HepG2 (cell line): ENCODE data around the gene B4GALT5. TPM values are rescaled to one million over a fixed set of nuclear protein-coding genes. Genes with fewer than 3 reads are reported as not detected.

Source experiments
- CEBPG ChIP-seq: IDR thresholded peaks from 2 replicates; pipeline ENCODE4 v1.6.1; 2016
- FIP1L1 ChIP-seq: fragments of 200-400 bp; formaldehyde crosslinking; IDR thresholded peaks from 2 replicates; pipeline ENCODE4 v1.6.1; 2018; ENCODE audit warnings: low read depth, mild to moderate bottlenecking, low read length, moderate library complexity, borderline replicate concordance; ENCODE audit not compliant: insufficient read depth
- HNRNPL ChIP-seq: fragments of 200-400 bp; formaldehyde crosslinking; IDR thresholded peaks from 2 replicates; pipeline ENCODE4 v1.6.1; 2017; ENCODE audit warnings: mild to moderate bottlenecking, low read depth, low read length
- MAFG ChIP-seq: sonication (generic); formaldehyde crosslinking; IDR thresholded peaks from 2 replicates; pipeline ENCODE4 v1.5.1; 2020; ENCODE audit warnings: mild to moderate bottlenecking, missing genetic modification reagents
- MXD1 ChIP-seq: sonication (generic); formaldehyde crosslinking; IDR thresholded peaks from 2 replicates; pipeline ENCODE4 v1.4.0; 2020; ENCODE audit warnings: mild to moderate bottlenecking, missing genetic modification reagents
- NFE2L2 ChIP-seq: fragments of 150-350 bp; IDR thresholded peaks from 2 replicates; pipeline ENCODE4 v1.6.1; 2014; ENCODE audit warnings: low read length
- RERE ChIP-seq: IDR thresholded peaks from 2 replicates; pipeline ENCODE4 v1.6.1; 2016; ENCODE audit warnings: low read depth, missing genetic modification reagents, missing compliant biosample characterization
- TRIM22 ChIP-seq: fragments of 450-650 bp; IDR thresholded peaks from 2 replicates; pipeline ENCODE4 v1.6.1; 2017
- ZBTB10 ChIP-seq: sonication (generic); formaldehyde crosslinking; IDR thresholded peaks from 2 replicates; pipeline ENCODE4 v1.4.0; 2020; ENCODE audit warnings: missing genetic modification reagents, borderline replicate concordance
- ZBTB21 ChIP-seq: sonication (generic); formaldehyde crosslinking; IDR thresholded peaks from 2 replicates; pipeline ENCODE4 v1.4.0; 2020; ENCODE audit warnings: missing genetic modification reagents
- ZNF136 ChIP-seq: sonication (generic); formaldehyde crosslinking; IDR thresholded peaks from 2 replicates; pipeline ENCODE4 v1.8.1; 2022; ENCODE audit warnings: low read depth, mild to moderate bottlenecking, moderate library complexity, missing genetic modification reagents
- ZNF232 ChIP-seq: sonication (generic); formaldehyde crosslinking; IDR thresholded peaks from 2 replicates; pipeline ENCODE4 v1.4.0; 2020; ENCODE audit warnings: missing genetic modification reagents, borderline replicate concordance
- ZNF512 ChIP-seq: sonication (generic); formaldehyde crosslinking; IDR thresholded peaks from 2 replicates; pipeline ENCODE4 v1.4.0; 2020; ENCODE audit warnings: mild to moderate bottlenecking, missing genetic modification reagents
- ZNF558 ChIP-seq: sonication (generic); formaldehyde crosslinking; IDR thresholded peaks from 2 replicates; pipeline ENCODE4 v1.9.0; 2022; ENCODE audit warnings: mild to moderate bottlenecking, missing genetic modification reagents, borderline replicate concordance
- ZNF607 ChIP-seq: sonication (generic); formaldehyde crosslinking; IDR thresholded peaks from 2 replicates; pipeline ENCODE4 v1.5.1; 2020; ENCODE audit warnings: missing genetic modification reagents, mild to moderate bottlenecking, borderline replicate concordance
- ZNF879 ChIP-seq: sonication (generic); formaldehyde crosslinking; IDR thresholded peaks from 2 replicates; pipeline ENCODE4 v1.8.1; 2023; ENCODE audit warnings: missing genetic modification reagents
- polyA plus RNA-seq, 8 experiments: library from polyadenylated mRNA; depleted of rRNA in 3 of 8; stranded (reverse) in 7 of 8; unstranded in 1 of 8; fragments of >200 nt; fragmentation: Illumina TruSeq in 4 of 8; extraction: Trizol in 4 of 8; gene quantifications; 2 replicates each; pipeline versions ENCODE4 v1.2.1 to v1.2.3, GENCODE V29; 2011 to 2016; ENCODE audit warnings: low read depth in 4 of 8, missing spikeins in 1 of 8, mixed read lengths in 1 of 8; ENCODE audit not compliant: insufficient read depth in 1 of 8
- total RNA-seq, 5 experiments: library from RNA; depleted of rRNA; stranded (reverse); fragments of >200 nt; fragmentation: Illumina TruSeq; extraction: Trizol; gene quantifications; 2 replicates each; pipeline ENCODE4 v1.2.3, GENCODE V29; 2016; ENCODE audit warnings: low read depth in 1 of 5

B4GALT5 gene
- total and polyA plus RNA-seq, 2 of the 13 experiments (the other 11 are each of a cell fraction or from before 2014, with no cell fraction given) = 27.3 to 30.9 TPM

GRCh38 chr20:49674383-49675352 is 39.0 kb downstream of the B4GALT5 start (continued):
- TF ChIP-seq RERE (CRISPR knock-in tag) (no peak; the same call in 1 of the 2 replicates), NFE2L2 (no peak; the same call in 1 of the 2 replicates), ZNF558 (CRISPR knock-in tag) (no peak), MAFG (no peak), ZNF879 (CRISPR knock-in tag) (no peak), ZNF512 (CRISPR knock-in tag) (no peak), ZNF607 (no peak), ZBTB21 (CRISPR knock-in tag) (0 out of 2 replicates have a peak, but pooled peaks have one; percentile 47), HNRNPL (no peak), ZBTB10 (CRISPR knock-in tag) (no peak), CEBPG (CRISPR knock-in tag) (peak; percentile 52), MXD1 (no peak), FIP1L1 (no peak), ZNF232 (CRISPR knock-in tag) (no peak), TRIM22 (no peak), ZNF136 (CRISPR knock-in tag) (no peak)
